HEK293T (cell line): ENCODE measurements around the gene MRFAP1.

ENCODE experiments used
- CTBP1 ChIP-seq: fragments of 450-650 bp; IDR thresholded peaks from 2 replicates; pipeline ENCODE4 v1.6.1; 2016; ENCODE audit warnings: borderline replicate concordance
- ELF4 ChIP-seq: fragments of 450-650 bp; IDR thresholded peaks from 2 replicates; pipeline ENCODE4 v1.6.1; 2017; ENCODE audit warnings: antibody characterized with exemption
- FOXA1 ChIP-seq: fragments of 450-650 bp; IDR thresholded peaks from 2 replicates; pipeline ENCODE4 v1.6.1; 2016; ENCODE audit warnings: mild to moderate bottlenecking
- FOXK2 ChIP-seq: fragments of 450-650 bp; IDR thresholded peaks from 2 replicates; pipeline ENCODE4 v1.6.1; 2016; ENCODE audit warnings: mild to moderate bottlenecking
- FOXM1 ChIP-seq: fragments of 450-650 bp; IDR thresholded peaks from 2 replicates; pipeline ENCODE4 v1.6.1; 2017; ENCODE audit warnings: mild to moderate bottlenecking, borderline replicate concordance
- LEF1 ChIP-seq: fragments of 450-650 bp; IDR thresholded peaks from 2 replicates; pipeline ENCODE4 v1.6.1; 2017; ENCODE audit warnings: mild to moderate bottlenecking, borderline replicate concordance
- PKNOX1 ChIP-seq: fragments of 450-650 bp; IDR thresholded peaks from 2 replicates; pipeline ENCODE4 v1.6.1; 2016
- SP1 ChIP-seq: fragments of 450-650 bp; IDR thresholded peaks from 2 replicates; pipeline ENCODE4 v1.6.1; 2017
- SUZ12 ChIP-seq: fragments of 450-650 bp; IDR thresholded peaks from 2 replicates; pipeline ENCODE4 v1.6.1; 2016; ENCODE audit warnings: mild to moderate bottlenecking
- TARDBP ChIP-seq: fragments of 450-650 bp; IDR thresholded peaks from 2 replicates; pipeline ENCODE4 v1.6.1; 2016
- ZNF384 ChIP-seq: fragments of 450-650 bp; IDR thresholded peaks from 2 replicates; pipeline ENCODE4 v1.6.1; 2016

- TF ChIP-seq SUZ12 (no peak), FOXA1 (no peak), ELF4 (no peak), LEF1 (no peak), CTBP1 (no peak), ZNF384 (no peak), PKNOX1 (no peak), SP1 (no peak), FOXK2 (no peak), FOXM1 (no peak), TARDBP (no peak)
Measured at GRCh38 chr4:6596948-6597347, 43.5 kb upstream of the MRFAP1 start.
